ENCODE results near the gene S100Z. TPM values are rescaled to one million over a fixed set of nuclear protein-coding genes. Genes with fewer than 3 reads are reported as not detected.
"Not testable (repeated sequence)": the region's sequence is repeated elsewhere in the genome, so short reads cannot be mapped to it uniquely, and the experiment has no call there.

Gene S100Z
- polyA plus RNA-seq, 5 donors = 0.26 to 0.60 (median 0.47) TPM

- DNase-seq = peak; percentile 25 to 63
Observed at GRCh38 chr5:76867827-76868693, 18.2 kb downstream of the S100Z start.

DNA sequence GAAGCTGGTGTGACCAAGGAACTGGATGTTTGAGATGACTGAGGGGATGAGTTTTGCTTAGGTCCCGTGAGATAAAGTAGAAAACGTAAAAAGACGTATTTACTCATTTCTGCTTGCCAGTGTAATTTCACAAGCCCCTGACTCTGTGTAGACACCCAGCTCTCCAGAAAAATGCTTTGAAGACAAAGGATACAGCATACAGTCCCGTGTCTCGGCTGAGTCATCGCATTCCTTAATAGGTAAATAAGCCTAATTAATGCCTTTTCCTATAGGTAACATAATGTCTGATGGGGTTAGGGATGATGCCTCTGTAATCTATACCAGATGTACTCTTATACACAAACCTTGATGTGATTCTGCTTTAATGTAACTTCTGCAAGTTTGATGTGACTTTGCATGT, 20.2 kb downstream of the S100Z start:
- no peak for DNase-seq

DNA sequence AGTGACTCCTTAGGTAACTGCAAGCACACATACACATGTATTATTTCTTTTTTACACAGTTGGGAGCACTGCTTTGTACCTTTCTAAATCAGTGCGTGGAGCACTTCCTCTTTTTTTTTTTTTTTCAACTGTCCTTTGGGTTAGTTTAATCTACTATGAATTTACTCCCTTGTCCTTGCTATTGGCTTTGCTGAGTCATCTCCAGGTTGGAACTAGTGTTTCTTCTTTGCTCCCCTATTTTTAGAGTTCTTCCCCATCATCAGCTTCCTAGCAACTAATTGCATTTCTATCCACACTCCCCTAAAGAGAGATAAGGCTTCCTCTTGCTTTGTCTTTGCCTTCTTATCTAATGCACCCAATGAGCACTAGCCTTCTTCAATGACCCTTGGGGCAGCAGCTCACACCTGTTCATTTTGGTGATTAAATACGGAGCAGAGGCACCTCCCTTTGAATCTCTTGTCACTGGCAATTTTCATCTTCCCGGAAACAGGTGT, 24.3 kb downstream of the S100Z start:
- DNase-seq = no peak

DNA sequence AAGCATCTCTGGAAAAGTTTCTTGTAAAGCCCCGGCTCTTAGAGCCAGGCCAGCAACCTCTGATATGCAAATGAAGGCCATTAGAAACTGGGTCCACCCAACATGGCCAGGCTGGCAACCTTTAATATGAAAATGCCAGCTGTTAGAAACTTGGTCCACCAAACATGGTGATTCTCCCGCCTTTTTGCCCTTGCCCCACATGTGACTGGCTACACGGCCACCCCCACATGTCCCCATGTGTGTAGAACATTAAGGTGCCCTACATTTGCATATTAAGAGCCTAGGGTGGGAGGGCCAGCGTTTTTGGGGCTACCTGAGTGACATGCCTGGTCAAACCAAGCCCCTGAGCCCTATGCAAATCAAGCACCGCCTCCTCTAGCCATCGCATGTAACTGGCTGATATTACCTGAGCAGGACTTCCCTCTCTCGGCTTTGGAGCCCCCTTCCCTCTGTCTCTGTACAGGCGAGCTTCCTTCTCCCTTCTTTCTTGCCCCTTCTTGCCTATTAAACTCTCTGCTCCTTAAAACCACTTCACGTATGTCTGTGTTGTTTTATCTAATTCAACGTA, 39.0 kb downstream of the S100Z start:
- no peak for DNase-seq

DNA sequence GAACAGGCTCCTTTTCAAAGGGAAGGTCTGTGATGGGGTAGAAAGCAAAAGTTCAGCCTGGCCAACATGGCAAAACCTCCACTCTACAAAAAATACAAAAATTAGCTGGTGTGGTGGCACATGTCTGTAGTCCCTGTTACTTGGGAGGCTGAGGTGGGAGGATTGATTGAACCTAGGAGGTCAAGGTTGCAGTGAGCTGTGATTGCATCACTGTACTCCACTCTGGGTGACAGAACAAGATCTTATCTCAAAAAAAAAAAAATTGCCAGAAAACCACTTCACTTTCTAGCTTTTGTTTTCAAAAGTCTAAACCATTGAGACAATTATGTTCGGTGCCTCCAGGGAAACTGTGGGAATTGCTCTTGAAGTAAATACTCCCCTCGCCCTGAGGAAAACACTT, 43.5 kb downstream of the S100Z start:
- no peak for DNase-seq

DNA sequence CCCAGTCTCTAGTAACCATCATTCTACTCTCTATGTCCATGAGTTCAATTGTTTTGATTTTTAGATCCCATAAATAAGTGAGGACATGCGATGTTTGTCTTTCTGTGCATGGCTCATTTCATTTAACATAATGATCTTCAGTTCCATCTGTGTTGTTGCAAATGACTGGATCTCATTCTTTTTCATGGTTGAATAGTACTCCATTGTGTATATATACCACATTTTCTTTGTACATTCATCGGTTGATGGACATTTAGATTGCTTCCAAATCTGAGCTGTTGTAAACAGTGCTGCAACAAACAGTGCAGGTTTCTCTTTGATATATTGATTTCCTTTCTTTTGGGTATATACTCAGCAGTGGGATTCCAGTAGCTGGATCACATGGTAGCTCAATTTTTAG, 46.4 kb downstream of the S100Z start:
- no peak for DNase-seq

- no peak for DNase-seq
Observed at GRCh38 chr5:76901522-76901921, 51.7 kb downstream of the S100Z start.

- DNase-seq = no peak
Observed at GRCh38 chr5:76908166-76908565, 58.4 kb downstream of the S100Z start.

DNA sequence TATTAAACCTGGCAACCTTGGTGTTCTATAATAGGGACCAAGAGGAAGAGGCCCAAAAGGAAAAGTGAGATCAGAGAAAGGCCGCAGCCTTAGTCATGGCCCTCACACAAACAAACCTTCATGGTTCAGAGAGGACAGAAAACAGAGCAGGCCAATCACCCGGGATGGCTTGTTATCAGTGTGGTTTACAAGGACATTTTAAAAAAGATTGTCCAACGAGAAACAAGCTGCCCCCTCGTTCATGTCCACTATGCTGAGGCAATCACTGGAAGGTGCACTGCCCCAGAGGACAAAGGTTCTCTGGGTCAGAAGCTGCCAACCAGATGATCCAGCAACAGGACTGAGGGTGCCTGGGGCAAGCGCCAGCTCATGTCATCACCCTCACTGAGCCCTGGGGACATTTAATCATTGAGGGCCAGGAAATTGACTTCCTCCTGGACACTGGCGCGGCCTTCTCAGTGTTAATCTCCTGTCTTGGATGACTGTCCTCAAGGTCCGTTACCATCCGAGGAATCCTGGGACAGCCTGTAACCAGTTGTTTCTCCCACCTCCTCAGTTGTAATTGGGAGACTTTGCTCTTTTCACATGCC, 60.6 kb downstream of the S100Z start:
- not testable (repeated sequence) for DNase-seq

GRCh38 chr5:76914671-76915070, 64.9 kb downstream of the S100Z start:
- DNase-seq = not testable (repeated sequence)

- no peak for DNase-seq
Observed at GRCh38 chr5:76918539-76918938, 68.7 kb downstream of the S100Z start.

DNA sequence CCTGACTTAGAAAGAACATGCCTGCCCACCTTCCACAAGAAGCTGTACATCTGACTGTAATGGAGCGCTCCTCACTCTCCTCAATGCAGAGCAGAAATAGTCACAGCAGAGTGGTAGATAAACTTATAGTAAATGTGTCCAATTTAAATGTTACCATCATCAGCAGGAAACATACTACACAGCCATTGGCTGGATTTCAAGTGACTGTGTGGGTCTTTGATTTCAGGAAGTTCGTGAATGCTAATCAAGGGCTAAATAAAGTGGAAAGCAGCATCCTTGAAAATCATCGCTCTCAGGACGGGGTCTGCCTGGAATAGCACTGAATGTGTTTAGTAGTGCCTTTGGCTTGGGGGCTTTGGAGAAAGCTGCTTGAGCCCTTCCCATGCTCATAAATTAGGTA, 70.7 kb downstream of the S100Z start:
- no peak for DNase-seq

- DNase-seq = no peak
Observed at GRCh38 chr5:76926329-76927105, 76.7 kb downstream of the S100Z start.

GRCh38 chr5:76927961-76928360, 78.1 kb downstream of the S100Z start:
- DNase-seq = no peak

GRCh38 chr5:76930083-76930482, 80.3 kb downstream of the S100Z start:
- no peak for DNase-seq

GRCh38 chr5:76938177-76938576, 88.4 kb downstream of the S100Z start:
- DNase-seq = no peak

DNA sequence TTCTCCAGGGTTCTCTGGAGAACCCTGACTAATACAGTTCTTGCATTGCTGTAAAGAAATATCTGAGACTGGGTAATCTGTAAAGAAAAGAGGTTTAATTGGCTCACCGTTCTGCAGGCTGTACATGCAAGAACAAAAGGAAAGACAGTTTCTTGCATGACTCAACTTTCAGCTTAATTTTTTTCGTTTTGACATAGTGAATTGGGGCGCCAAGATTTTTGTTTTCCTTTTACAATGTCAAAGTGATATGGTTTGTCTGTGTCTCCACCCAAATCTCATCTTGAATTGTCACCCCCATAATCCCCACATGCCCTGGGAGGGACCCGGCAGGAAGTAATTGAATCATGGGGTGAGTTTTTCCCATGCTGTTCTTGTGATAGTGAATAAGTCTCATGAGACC, 91.2 kb downstream of the S100Z start:
- no peak for DNase-seq

- DNase-seq = no peak
Observed at GRCh38 chr5:76941442-76941841, 91.6 kb downstream of the S100Z start.

GRCh38 chr5:76942581-76942980, 92.8 kb downstream of the S100Z start:
- DNase-seq = no peak

GRCh38 chr5:76943006-76943405, 93.2 kb downstream of the S100Z start:
- no peak for DNase-seq

DNA sequence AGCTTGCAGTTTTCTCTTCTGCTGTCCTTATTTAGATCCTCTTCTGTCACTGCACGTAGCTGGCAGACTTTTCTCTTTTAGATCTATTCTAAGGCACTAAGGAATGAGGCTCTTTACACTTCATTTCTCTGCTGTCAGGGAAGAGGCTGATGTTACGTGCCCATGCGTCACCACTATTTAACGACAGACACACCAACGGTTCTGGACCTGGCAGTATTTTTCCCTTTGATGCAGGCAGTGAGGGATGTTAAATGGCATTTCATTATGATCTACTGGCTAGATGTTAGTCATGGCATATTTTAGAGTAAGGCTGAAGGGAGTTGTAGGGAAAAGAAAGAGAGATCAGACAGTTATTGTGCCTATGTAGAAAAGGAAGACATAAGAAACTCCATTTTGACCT, 94.8 kb downstream of the S100Z start:
- DNase-seq = no peak

DNA sequence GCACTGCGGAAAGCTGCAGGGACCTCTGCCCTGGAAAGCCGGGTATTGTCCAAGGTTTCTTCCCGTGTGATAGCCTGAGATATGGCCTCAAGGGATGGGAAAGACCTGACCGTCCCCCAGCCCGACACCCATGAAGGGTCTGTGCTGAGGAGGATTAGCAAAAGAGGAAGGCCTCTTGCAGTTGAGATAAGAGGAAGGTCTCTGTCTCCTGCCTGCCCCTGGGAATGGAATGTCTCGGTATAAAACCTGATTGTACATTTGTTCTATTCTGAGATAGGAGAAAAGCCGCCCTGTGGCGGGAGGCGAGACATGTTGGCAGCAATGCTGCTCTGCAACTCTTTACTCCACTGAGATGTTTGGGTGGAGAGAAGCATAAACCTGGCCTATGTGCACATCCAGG, 95.4 kb downstream of the S100Z start:
- DNase-seq = not testable (repeated sequence)
